H9 (cell line): Measurements from ENCODE around the gene CDNF. TPM values are rescaled to one million over a fixed set of nuclear protein-coding genes. Genes with fewer than 3 reads are reported as not detected.
A peak's percentile ranks its signal among the peaks of the same experiment; 100 is the strongest.

Source experiments
- DNase-seq: peaks from one replicate; pipeline ENCODE4 v3.0.0-alpha.2; 2017
- H2AFZ ChIP-seq: one replicate; pipeline ENCODE4 v1.6.1; 2013; ENCODE audit warnings: mild to moderate bottlenecking, low read length, control low read depth, moderate library complexity
- H2AK5ac ChIP-seq: 2 replicates; pipeline ENCODE4 v1.6.1; 2013; ENCODE audit warnings: low read length, control low read depth, mixed read lengths; ENCODE audit not compliant: insufficient read length
- H2BK120ac ChIP-seq: one replicate; pipeline ENCODE4 v1.6.1; 2013; ENCODE audit warnings: low read depth, mild to moderate bottlenecking, low read length, control low read depth, inconsistent platforms; ENCODE audit not compliant: poor library complexity, severe bottlenecking
- H2BK12ac ChIP-seq: 2 replicates; pipeline ENCODE4 v1.6.1; 2013; ENCODE audit warnings: low read length, control low read depth, mixed read lengths, low read depth; ENCODE audit not compliant: insufficient read length
- H2BK15ac ChIP-seq: 2 replicates; pipeline ENCODE4 v1.6.1; 2013; ENCODE audit warnings: low read depth, low read length, control low read depth
- H2BK20ac ChIP-seq: one replicate; pipeline ENCODE4 v1.6.1; 2013; ENCODE audit warnings: low read depth, mild to moderate bottlenecking, low read length, control low read depth, inconsistent platforms; ENCODE audit not compliant: poor library complexity, severe bottlenecking
- H2BK5ac ChIP-seq: 2 replicates; pipeline ENCODE4 v1.6.1; 2013; ENCODE audit warnings: low read length, control low read depth, mixed read lengths; ENCODE audit not compliant: insufficient read length
- H3K14ac ChIP-seq: 2 replicates; pipeline ENCODE4 v1.6.1; 2013; ENCODE audit warnings: low read length, control low read depth; ENCODE audit not compliant: insufficient read depth
- H3K18ac ChIP-seq: 2 replicates; pipeline ENCODE4 v1.6.1; 2013; ENCODE audit warnings: low read depth, mild to moderate bottlenecking, mixed read lengths, low read length, control low read depth; ENCODE audit not compliant: insufficient read length
- H3K23ac ChIP-seq: 2 replicates; pipeline ENCODE4 v1.6.1; 2013; ENCODE audit warnings: low read length, control low read depth, mixed read lengths, low read depth; ENCODE audit not compliant: insufficient read length
- H3K23me2 ChIP-seq: 2 replicates; pipeline ENCODE4 v1.6.1; 2013; ENCODE audit warnings: low read depth, mild to moderate bottlenecking, mixed read lengths, low read length, control low read depth; ENCODE audit not compliant: insufficient read length, poor library complexity, severe bottlenecking
- H3K27ac ChIP-seq: 2 replicates; pipeline ENCODE4 v1.5.1; 2013; ENCODE audit warnings: low read length, control low read depth, mixed read lengths, low read depth; ENCODE audit not compliant: insufficient read length
- H3K27me3 ChIP-seq: 2 replicates; pipeline ENCODE4 v1.6.1; 2013; ENCODE audit warnings: low read length, control low read depth, inconsistent platforms; ENCODE audit not compliant: insufficient read depth
- H3K4ac ChIP-seq: 2 replicates; pipeline ENCODE4 v1.6.1; 2013; ENCODE audit warnings: low read depth, mild to moderate bottlenecking, control low read depth, inconsistent platforms, low read length, moderate library complexity
- H3K4me1 ChIP-seq: 2 replicates; pipeline ENCODE4 v1.6.1; 2013; ENCODE audit warnings: low read length, control low read depth, inconsistent platforms; ENCODE audit not compliant: insufficient read depth
- H3K4me2 ChIP-seq: 2 replicates; pipeline ENCODE4 v1.6.1; 2013; ENCODE audit warnings: low read length, control low read depth, mixed read lengths; ENCODE audit not compliant: insufficient read length, insufficient read depth
- H3K56ac ChIP-seq: 2 replicates; pipeline ENCODE4 v1.6.1; 2013; ENCODE audit warnings: low read depth, mild to moderate bottlenecking, mixed read lengths, low read length, control low read depth; ENCODE audit not compliant: insufficient read length
- H3K79me1 ChIP-seq: 2 replicates; pipeline ENCODE4 v1.6.1; 2013; ENCODE audit warnings: low read depth, mild to moderate bottlenecking, moderate library complexity, low read length, control low read depth, inconsistent platforms; ENCODE audit not compliant: insufficient read depth, poor library complexity, severe bottlenecking
- H3K79me2 ChIP-seq: 2 replicates; pipeline ENCODE4 v1.6.1; 2013; ENCODE audit warnings: low read length, control low read depth, inconsistent platforms; ENCODE audit not compliant: insufficient read depth
- H3K9ac ChIP-seq: 2 replicates; pipeline ENCODE4 v1.6.1; 2013; ENCODE audit warnings: low read length, control low read depth, mixed read lengths; ENCODE audit not compliant: insufficient read length; ENCODE audit errors: extremely low read depth
- H3K9me3 ChIP-seq: one replicate; pipeline ENCODE4 v1.6.1; 2013; ENCODE audit warnings: low read depth, low read length, inconsistent platforms; ENCODE audit not compliant: control insufficient read depth
- H3T11ph ChIP-seq: one replicate; pipeline ENCODE4 v1.6.1; 2013; ENCODE audit warnings: mild to moderate bottlenecking, low read length, control low read depth, inconsistent platforms
- H4K20me1 ChIP-seq: one replicate; pipeline ENCODE4 v1.6.1; 2013; ENCODE audit not compliant: control insufficient read depth, insufficient read length, insufficient read depth
- H4K5ac ChIP-seq: 2 replicates; pipeline ENCODE4 v1.6.1; 2013; ENCODE audit warnings: low read depth, mild to moderate bottlenecking, mixed read lengths, low read length, control low read depth; ENCODE audit not compliant: insufficient read length
- H4K8ac ChIP-seq: replicated peaks from 2 replicates; pipeline ENCODE4 v1.6.1; 2013; ENCODE audit warnings: low read length, control low read depth, mixed read lengths, low read depth; ENCODE audit not compliant: insufficient read length
- H4K91ac ChIP-seq: 2 replicates; pipeline ENCODE4 v1.6.1; 2013; ENCODE audit warnings: low read depth, mild to moderate bottlenecking, moderate library complexity, mixed read lengths, low read length, control low read depth; ENCODE audit not compliant: insufficient read length
- H3K27ac Mint-ChIP-seq, 3 experiments: 2 replicates in 2 of 3; 3 replicates in 1 of 3; pipeline ENCODE4 v1.8.0; 2020 to 2021; ENCODE audit warnings: mixed read lengths in 3 of 3, mild to moderate bottlenecking in 1 of 3, moderate library complexity in 1 of 3
- H3K27me3 Mint-ChIP-seq: 2 replicates; pipeline ENCODE4 v1.8.0; 2021; ENCODE audit warnings: low read depth, mild to moderate bottlenecking, moderate library complexity, mixed read lengths
- H3K36me3 Mint-ChIP-seq, 3 experiments: 2 replicates in 2 of 3; 3 replicates in 1 of 3; pipeline ENCODE4 v1.8.0; 2020 to 2021; ENCODE audit warnings: low read depth in 3 of 3, mixed read lengths in 3 of 3; ENCODE audit not compliant: insufficient read depth in 1 of 3
- H3K4me1 Mint-ChIP-seq, 2 experiments: 2 replicates each; pipeline ENCODE4 v1.8.0; 2020; ENCODE audit warnings: mixed read lengths in 2 of 2
- H3K4me3 Mint-ChIP-seq, 2 experiments: 2 replicates in 1 of 2; 3 replicates in 1 of 2; pipeline ENCODE4 v1.8.0; 2020 to 2021; ENCODE audit warnings: mild to moderate bottlenecking in 2 of 2, mixed read lengths in 2 of 2, moderate library complexity in 1 of 2
- H3K9me3 Mint-ChIP-seq, 2 experiments: 2 replicates in 1 of 2; 3 replicates in 1 of 2; pipeline ENCODE4 v1.8.0; 2020; ENCODE audit warnings: mild to moderate bottlenecking in 2 of 2, mixed read lengths in 2 of 2, moderate library complexity in 1 of 2
- CTCF ChIP-seq: fragments of 200-600 bp; sonication (generic); conservative IDR thresholded peaks from 3 replicates; pipeline ENCODE4 v1.8.0; 2021; ENCODE audit warnings: antibody characterized with exemption, mild to moderate bottlenecking
- WGBS: extraction: QIAGEN DNeasy Blood & Tissue Kit; methylation state at CpG from one replicate; pipeline ENCODE4 v1.1.7; 2013; ENCODE audit warnings: missing lambda C conversion rate, low lambda C conversion rate, mixed read lengths; ENCODE audit not compliant: insufficient read length; ENCODE audit errors: extremely low coverage; 5-methylcytosine and 5-hydroxymethylcytosine counted together
- total RNA-seq: library from RNA; stranded (reverse); gene quantifications from 2 replicates; pipeline ENCODE4 v1.2.1, GENCODE V29; 2021

The CDNF gene
- total RNA-seq, 1 experiment from 2014 or later, result 1.3 TPM

GRCh38 chr10:14878266-14879123, 40.7 kb upstream of the CDNF start, which contains the start of gene SUV39H2:
SUV39H2 (plus strand) TSS chr10:14878866; CDS start chr10:14878889, 23 bp downstream.
- Histone ChIP-seq H2BK12ac (no peak within 1 kb of the TSS), H3K27me3 (no peaks in the 10 kb centered on the region), H2AFZ (no peak within 1 kb of the TSS), H3K23me2 (peaks cover 4% of the 10 kb centered on the region), H3K23ac (no peak within 1 kb of the TSS), H3K14ac (peak within 1 kb of the TSS; percentile 98), H2BK120ac (no peak within 1 kb of the TSS), H3T11ph (no peak within 1 kb of the TSS), H3K79me2 (peaks cover 27% of the 10 kb centered on the region; the same call in 1 of the 2 replicates), H4K5ac (no peak within 1 kb of the TSS), H2BK5ac (peak within 1 kb of the TSS; percentile 36), H2BK20ac (no peak within 1 kb of the TSS), H2BK15ac (no peak within 1 kb of the TSS; the same call in 1 of the 2 replicates), H4K91ac (peak within 1 kb of the TSS; percentile 78), H3K9me3 (no peaks in the 10 kb centered on the region), H3K9ac (peak within 1 kb of the TSS; percentile 90), H3K79me1 (no peaks in the 10 kb centered on the region), H2AK5ac (no peak within 1 kb of the TSS), H4K8ac (no peak within 1 kb of the TSS), H3K4me2 (peak within 1 kb of the TSS; percentile 93), H3K27ac (peak within 1 kb of the TSS; percentile 48), H3K4me1 (peaks cover 9% of the 10 kb centered on the region; the same call in 1 of the 2 replicates), H4K20me1 (no peaks in the 10 kb centered on the region), H3K18ac (peak within 1 kb of the TSS; percentile 49), H3K56ac (no peak within 1 kb of the TSS), H3K4ac (peak within 1 kb of the TSS; percentile 45; the same call in 1 of the 2 replicates)
- H3K4me1 Mint-ChIP-seq, result peaks cover 37 to 44% of the 10 kb centered on the region in 2 experiments
- no peaks in the 10 kb centered on the region for H3K27me3 Mint-ChIP-seq
- H3K4me3 Mint-ChIP-seq, result peak within 1 kb of the TSS; percentile 99
- no peaks in the 10 kb centered on the region; a peak in 1 of 5 replicates for H3K9me3 Mint-ChIP-seq
- WGBS, result no CpG with 5 or more reads among the region's 102 CpGs
- H3K36me3 Mint-ChIP-seq, result peaks cover 12 to 17% (median 16%) of the 10 kb centered on the region in 3 experiments; a peak in 6 of 7 replicates
- peak; percentile 96 for DNase-seq
- peak within 1 kb of the TSS; percentile 98 to 99 (median 99) for H3K27ac Mint-ChIP-seq
- no peak for TF ChIP-seq CTCF
